DOHH2 (cell line): ENCODE data around the gene POLR3GL.

Experiments used
- H3F3A ChIP-seq: fragments of 200-600 bp; sonication (generic), shearing (Covaris generic); 2 replicates; pipeline ENCODE4 v1.6.0; 2016; ENCODE audit warnings: antibody characterized with exemption, mild to moderate bottlenecking; ENCODE audit not compliant: control insufficient read depth, insufficient read depth
- H3K27ac ChIP-seq: fragments of 200-600 bp; sonication (generic); 2 replicates; pipeline ENCODE4 v1.5.1; 2014; ENCODE audit warnings: low read depth, mild to moderate bottlenecking, low read length, moderate library complexity
- H3K27me3 ChIP-seq: fragments of 200-600 bp; sonication (generic); 2 replicates; pipeline ENCODE4 v1.6.1; 2014; ENCODE audit warnings: mild to moderate bottlenecking, low read length, mixed read lengths; ENCODE audit not compliant: control insufficient read depth
- H3K36me3 ChIP-seq: fragments of 200-600 bp; sonication (generic); 2 replicates; pipeline ENCODE4 v1.6.1; 2014; ENCODE audit warnings: mild to moderate bottlenecking, low read length, moderate library complexity, mixed read lengths; ENCODE audit not compliant: control insufficient read depth
- H3K4me1 ChIP-seq: fragments of 200-600 bp; sonication (generic); 2 replicates; pipeline ENCODE4 v1.6.1; 2014; ENCODE audit warnings: mild to moderate bottlenecking, low read length, mixed read lengths; ENCODE audit not compliant: control insufficient read depth
- H3K4me2 ChIP-seq: fragments of 200-600 bp; sonication (generic); 2 replicates; pipeline ENCODE4 v1.6.0; 2014; ENCODE audit warnings: mild to moderate bottlenecking, low read length, moderate library complexity
- H3K4me3 ChIP-seq: fragments of 200-600 bp; sonication (generic); 2 replicates; pipeline ENCODE4 v1.5.1; 2014; ENCODE audit warnings: mild to moderate bottlenecking, low read length, mixed read lengths
- H3K79me2 ChIP-seq: fragments of 200-600 bp; sonication (generic); 2 replicates; pipeline ENCODE4 v1.6.1; 2014; ENCODE audit warnings: mild to moderate bottlenecking, low read length, mixed read lengths; ENCODE audit not compliant: control insufficient read depth
- H3K9me2 ChIP-seq: fragments of 200-600 bp; sonication (generic); replicated peaks from 2 replicates; pipeline ENCODE4 v1.6.1; 2014; ENCODE audit warnings: mild to moderate bottlenecking, low read length, mixed read lengths; ENCODE audit not compliant: control insufficient read depth
- H3K9me3 ChIP-seq: fragments of 200-600 bp; sonication (generic); 2 replicates; pipeline ENCODE4 v1.6.1; 2014; ENCODE audit warnings: antibody characterized with exemption, low read length, mixed read lengths; ENCODE audit not compliant: control insufficient read depth, insufficient read depth
- H4K20me1 ChIP-seq: fragments of 200-600 bp; sonication (generic); 2 replicates; pipeline ENCODE4 v1.6.0; 2014; ENCODE audit warnings: low read depth, mild to moderate bottlenecking, antibody characterized with exemption, low read length, moderate library complexity; ENCODE audit not compliant: control insufficient read depth, insufficient read depth
- EZH2phosphoT487 ChIP-seq: fragments of 200-600 bp; sonication (generic); IDR thresholded peaks from 2 replicates; pipeline ENCODE4 v1.6.1; 2017; ENCODE audit warnings: borderline replicate concordance, mild to moderate bottlenecking, antibody characterized with exemption, low read length, moderate library complexity, mixed read lengths
- TF ChIP-seq, protein P1 (sequence below): fragments of 200-600 bp; sonication (generic); IDR thresholded peaks from one replicate; pipeline ENCODE4 v1.5.1; 2014; ENCODE audit warnings: antibody characterized with exemption, mild to moderate bottlenecking, low read depth, low read length; ENCODE audit not compliant: poor library complexity, severe bottlenecking

The POLR3GL gene

DNA sequence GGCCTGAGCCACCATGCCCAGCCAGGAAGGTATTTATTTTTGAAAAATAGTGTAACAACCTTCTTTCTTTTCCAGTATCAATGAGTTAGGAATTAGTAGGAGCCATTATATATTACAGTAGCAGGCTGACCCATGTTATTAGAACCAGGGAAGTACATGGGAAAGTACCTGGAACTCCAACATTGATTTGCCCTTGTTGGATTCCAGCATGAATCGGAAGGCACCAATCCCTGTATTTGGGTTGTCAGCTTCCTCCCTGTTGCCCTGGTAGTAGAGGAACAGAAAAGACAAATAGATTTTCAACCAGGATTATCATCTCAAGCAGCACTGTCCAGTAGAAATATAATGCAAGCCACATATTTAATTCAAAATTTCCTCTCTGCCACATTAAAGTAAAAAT is 27.1 kb upstream of the POLR3GL start:
- Histone ChIP-seq H3K4me3 (no peak overlapping the region), H3K9me3 (no peaks in the 10 kb centered on the region), H4K20me1 (no peaks in the 10 kb centered on the region), H3K79me2 (no peaks in the 10 kb centered on the region), H3K4me2 (no peak overlapping the region), H3K4me1 (peaks cover 17% of the 10 kb centered on the region), H3K9me2 (no peaks in the 10 kb centered on the region), H3K36me3 (peaks cover 36% of the 10 kb centered on the region), H3K27me3 (no peaks in the 10 kb centered on the region), H3K27ac (no peak overlapping the region), H3F3A (peaks cover 14% of the 10 kb centered on the region)
- TF ChIP-seq, protein P1, sequence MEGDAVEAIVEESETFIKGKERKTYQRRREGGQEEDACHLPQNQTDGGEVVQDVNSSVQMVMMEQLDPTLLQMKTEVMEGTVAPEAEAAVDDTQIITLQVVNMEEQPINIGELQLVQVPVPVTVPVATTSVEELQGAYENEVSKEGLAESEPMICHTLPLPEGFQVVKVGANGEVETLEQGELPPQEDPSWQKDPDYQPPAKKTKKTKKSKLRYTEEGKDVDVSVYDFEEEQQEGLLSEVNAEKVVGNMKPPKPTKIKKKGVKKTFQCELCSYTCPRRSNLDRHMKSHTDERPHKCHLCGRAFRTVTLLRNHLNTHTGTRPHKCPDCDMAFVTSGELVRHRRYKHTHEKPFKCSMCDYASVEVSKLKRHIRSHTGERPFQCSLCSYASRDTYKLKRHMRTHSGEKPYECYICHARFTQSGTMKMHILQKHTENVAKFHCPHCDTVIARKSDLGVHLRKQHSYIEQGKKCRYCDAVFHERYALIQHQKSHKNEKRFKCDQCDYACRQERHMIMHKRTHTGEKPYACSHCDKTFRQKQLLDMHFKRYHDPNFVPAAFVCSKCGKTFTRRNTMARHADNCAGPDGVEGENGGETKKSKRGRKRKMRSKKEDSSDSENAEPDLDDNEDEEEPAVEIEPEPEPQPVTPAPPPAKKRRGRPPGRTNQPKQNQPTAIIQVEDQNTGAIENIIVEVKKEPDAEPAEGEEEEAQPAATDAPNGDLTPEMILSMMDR, result no peak
- TF ChIP-seq EZH2phosphoT487, result no peak

DNA sequence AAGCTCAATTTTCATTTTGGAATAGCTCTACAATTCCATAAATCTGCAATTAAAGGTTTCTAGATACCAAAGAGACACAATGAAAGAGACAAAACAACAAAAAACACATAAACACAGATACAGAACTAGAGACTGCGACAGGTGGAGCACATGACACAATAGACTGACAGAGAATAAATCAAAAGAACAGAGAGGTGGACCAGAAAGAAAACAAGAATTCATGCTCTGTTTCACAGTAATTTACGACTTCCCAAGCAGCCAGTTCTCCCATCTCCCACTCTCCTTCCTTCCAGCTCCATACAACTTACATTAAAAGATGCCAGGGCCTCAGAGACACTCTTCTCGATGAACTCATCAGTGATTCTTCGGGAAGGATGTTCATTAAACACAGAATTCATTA is 22.1 kb upstream of the POLR3GL start:
- H3K4me1 ChIP-seq, result no peaks in the 10 kb centered on the region; the same call in 1 of the 2 replicates
- no peak overlapping the region for H3K4me3 ChIP-seq
- H3F3A ChIP-seq, result no peaks in the 10 kb centered on the region
- no peak overlapping the region for H3K4me2 ChIP-seq
- H3K79me2 ChIP-seq, result no peaks in the 10 kb centered on the region
- H3K27me3 ChIP-seq, result no peaks in the 10 kb centered on the region
- no peaks in the 10 kb centered on the region for H3K9me3 ChIP-seq
- peaks cover 33% of the 10 kb centered on the region for H3K36me3 ChIP-seq
- no peak overlapping the region for H3K27ac ChIP-seq
- H4K20me1 ChIP-seq, result no peaks in the 10 kb centered on the region
- no peaks in the 10 kb centered on the region for H3K9me2 ChIP-seq
- TF ChIP-seq, protein P1, result no peak
- TF ChIP-seq EZH2phosphoT487, result no peak

DNA sequence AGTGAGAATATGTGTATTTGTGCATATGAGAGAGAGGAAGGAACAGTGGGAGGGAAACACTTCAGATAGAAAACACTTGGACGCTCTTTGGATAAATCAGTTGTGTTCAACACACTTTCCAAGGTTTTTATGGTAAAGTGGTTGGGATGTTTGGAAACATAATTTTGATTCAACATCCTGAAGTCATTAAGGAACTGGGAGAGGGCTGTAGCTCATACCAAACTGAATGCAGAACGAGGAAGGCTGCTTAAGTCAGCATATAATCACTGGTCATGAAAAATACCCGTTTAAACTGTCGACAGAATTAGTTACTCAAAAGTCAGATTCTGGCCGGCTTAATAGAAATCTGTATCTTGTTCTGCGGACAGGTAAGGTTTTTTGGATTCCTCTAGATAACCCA is 21.6 kb upstream of the POLR3GL start:
- TF ChIP-seq, protein P1, result no peak
- TF ChIP-seq EZH2phosphoT487, result no peak
- peaks cover 35% of the 10 kb centered on the region for H3K36me3 ChIP-seq

More for the DNA sequence above, 21.6 kb upstream of the POLR3GL start:
- no peaks in the 10 kb centered on the region for H3K9me3 ChIP-seq
- H3K27ac ChIP-seq, result no peak overlapping the region
- no peak overlapping the region for H3K4me3 ChIP-seq
- H3K4me1 ChIP-seq, result no peaks in the 10 kb centered on the region; the same call in 1 of the 2 replicates
- no peak overlapping the region for H3K4me2 ChIP-seq
- H3K79me2 ChIP-seq, result no peaks in the 10 kb centered on the region
- no peaks in the 10 kb centered on the region for H3K27me3 ChIP-seq
- no peaks in the 10 kb centered on the region for H3K9me2 ChIP-seq
- H3F3A ChIP-seq, result no peaks in the 10 kb centered on the region
- no peaks in the 10 kb centered on the region for H4K20me1 ChIP-seq
